ENCODE measurements around the gene PRR7. TPM values are rescaled to one million over a fixed set of nuclear protein-coding genes. Genes with fewer than 3 reads are reported as not detected.

The PRR7 gene
- total RNA-seq, 1 donor, result 30.7 TPM

DNA sequence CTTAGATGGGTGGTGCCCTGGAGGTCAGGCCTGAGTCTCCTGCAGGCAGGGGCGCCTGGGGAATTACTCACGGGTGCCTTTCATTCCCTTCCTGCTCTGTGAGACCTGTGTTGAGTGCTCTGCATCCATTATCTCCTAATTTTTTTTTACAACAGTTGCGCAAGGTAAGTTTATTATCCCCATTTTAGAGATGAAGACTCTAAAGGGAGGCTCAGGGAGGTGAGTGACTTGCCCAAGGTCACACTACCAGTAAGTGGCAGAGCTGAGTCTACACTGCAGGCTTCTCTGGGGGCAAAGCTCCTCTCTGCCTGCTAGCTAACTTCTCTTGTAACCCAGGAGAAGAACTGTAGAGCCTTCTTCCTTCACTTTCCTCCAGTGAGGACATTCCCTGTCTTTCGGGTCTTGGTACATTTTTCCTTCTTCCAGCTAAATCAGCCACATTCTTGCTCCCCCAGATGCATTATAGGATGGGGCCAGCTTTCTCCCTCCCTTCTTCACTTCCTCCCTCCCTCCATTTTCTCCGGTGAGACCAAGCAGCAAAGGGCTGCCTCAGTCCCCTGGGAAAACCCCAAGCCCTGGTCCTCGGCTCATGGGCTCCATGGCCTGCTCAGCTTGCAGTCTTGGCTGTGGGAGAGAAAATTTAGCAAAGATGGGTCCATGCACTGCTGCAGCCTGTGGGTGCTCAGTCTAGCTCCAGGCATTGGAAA is 1.8 kb downstream of the PRR7 start:
- no peak for DNase-seq (ENCODE audit: low read depth in 2 of 3, low spot score in 2 of 3)

DNA sequence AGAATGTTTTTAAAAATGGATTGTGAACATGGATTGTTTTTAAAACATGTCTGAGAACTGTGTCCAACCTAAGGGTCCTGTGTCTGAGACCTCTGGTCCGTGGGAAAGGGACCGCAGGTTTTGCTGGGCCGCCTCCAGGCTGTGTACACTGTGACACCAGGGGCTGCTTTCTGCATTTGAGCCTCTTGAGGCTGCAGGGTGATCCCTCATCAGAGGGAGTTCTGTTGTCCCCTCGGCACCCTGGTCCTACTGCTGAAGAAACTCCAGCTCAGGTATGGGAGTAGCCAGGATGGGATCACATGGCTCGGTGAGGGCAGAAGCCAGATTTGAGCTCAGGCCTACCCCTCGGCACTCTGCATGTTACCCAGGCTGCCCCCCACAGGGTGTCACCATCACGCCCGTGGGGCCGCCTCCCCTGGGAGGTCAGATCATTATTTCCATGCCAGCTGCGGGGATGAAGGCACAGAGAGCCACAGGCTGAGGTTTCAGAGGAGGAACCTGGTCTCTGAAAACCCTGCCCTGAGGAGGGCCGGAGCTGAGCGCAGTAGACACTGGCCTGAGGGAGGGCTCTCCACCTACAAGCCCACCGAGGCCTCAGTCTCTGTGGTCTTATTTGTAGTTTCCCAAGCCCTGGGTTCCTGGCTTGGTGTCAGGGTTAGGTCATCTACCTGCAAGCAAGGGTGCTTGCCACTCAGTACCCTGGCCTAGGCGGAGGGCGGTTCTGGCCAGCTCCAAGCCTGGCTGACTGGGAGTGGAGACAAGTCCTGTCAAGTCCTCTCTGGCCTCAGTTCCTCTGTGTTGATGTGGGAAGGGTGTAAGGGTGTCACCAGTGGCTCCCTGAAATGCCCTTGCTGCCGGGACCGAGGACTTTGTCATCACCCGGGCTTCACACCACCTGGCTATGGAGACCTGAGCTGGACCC is 2.8 kb downstream of the PRR7 start:
- DNase-seq (ENCODE audit: low read depth in 2 of 3, low spot score in 2 of 3), result no peak

DNA sequence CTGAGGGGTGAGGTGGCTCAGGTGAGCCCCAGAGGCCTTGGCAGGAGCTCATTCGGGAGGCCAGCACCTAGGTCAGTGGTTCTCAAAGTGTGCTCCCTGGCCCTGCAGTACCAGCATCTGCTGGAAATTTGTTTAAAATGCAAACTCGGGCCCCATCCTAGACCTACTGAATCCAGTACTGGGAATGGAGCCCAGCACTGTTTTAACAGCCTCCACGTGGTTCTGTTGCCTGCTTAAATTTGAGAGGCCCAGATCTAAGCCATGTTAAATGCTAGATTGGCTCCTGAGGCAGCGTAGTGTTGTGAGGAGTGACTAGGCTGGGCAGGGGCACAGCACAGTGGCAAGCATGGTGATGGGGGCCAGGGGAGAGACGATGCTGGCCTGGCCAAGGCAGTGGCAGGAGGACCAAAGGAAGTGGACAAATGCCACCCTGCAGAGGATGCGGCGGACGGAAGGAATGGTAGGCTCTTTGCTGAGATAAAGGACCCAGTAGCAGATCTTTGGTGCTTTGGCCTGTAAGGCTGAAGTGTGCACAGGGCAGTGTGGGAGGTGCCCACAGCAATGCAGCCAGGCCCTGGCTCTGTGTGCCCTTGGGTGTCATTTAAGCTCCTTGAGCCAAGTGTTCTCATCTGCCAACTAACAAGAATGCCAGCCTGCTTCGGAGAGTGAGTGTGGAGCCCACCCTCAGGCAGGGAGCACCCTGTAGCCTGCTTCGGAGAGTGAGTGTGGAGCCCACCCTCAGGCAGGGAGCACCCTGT is 4.2 kb downstream of the PRR7 start:
- DNase-seq (ENCODE audit: low read depth in 2 of 3, low spot score in 2 of 3), result no peak

DNA sequence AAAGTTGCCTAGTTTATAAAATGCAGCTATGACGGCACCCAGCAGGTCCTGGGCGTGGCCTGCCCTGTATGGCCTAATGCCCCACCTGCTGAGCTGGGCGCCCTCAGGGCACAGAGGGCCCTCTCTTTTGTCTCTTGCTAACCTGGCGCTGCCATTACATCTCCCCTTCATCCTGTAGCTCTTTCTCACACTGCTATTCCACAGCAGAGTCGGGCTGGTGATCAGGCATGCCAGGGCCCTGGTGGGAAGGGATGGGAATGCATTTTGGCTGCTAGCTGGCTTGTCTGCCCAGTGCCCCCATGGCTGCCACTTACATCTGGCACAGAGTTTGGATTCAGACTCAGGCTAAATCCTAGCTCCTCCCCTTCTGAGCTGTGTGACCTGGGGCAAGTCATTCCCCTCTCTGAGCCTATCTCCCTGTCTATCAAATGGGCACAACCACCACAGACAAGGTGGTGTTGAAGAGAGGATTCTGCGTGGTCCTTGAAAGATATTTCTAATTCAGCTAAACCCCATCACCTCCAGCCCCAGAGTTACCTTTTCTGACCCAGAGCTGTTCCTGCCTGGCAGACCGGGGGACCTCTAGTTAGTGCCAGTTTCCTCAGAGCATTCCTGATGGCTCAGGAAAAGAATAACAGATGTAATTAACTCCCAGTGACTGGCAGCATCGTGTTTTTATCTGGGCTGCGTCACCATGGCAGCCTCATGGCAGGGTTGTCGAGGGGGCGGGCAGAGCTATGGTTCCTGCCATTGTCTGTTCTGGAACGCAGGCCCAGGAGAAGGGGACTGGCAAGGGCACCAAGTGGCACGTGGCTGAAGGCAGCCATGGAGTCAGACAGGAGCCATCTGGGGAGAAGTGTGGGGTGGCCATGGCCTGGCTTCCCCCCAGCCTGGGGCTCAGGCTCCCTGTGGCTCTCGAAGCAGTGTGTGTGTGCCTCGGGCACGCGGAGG is 6.3 kb downstream of the PRR7 start:
- DNase-seq (ENCODE audit: low read depth in 2 of 3, low spot score in 2 of 3), result no peak

DNA sequence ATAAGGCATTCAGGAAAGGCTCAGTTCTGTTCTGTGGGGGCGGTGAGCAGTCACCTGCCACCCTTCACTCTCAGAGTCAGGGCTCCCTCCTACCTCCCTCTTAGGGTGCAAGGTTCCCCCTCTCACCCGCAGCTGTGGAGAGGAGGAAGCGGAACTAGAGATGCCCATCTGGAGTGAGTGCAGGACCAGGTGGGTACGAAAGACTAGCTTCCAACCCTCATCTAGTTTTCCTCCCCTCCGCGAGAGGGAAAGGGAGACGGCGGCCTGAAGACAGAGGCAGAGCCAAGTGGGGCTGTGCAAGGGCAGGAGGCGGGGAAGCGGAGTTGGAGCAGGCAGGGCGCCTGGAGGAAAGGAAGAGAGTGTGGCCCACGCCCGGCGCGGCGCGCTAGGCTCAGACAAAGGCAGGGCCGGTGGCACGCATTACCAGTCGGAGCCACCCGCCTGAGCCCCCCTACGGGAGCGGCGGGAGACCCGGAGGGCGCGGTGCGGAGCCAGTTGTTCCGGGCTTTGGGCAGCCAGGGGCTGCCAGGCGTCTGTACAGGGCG is 7.3 kb downstream of the PRR7 start:
- peak in 2 of 3 donors; percentile 56 to 86 for DNase-seq (ENCODE audit: low read depth in 2 of 3, low spot score in 2 of 3)

DNA sequence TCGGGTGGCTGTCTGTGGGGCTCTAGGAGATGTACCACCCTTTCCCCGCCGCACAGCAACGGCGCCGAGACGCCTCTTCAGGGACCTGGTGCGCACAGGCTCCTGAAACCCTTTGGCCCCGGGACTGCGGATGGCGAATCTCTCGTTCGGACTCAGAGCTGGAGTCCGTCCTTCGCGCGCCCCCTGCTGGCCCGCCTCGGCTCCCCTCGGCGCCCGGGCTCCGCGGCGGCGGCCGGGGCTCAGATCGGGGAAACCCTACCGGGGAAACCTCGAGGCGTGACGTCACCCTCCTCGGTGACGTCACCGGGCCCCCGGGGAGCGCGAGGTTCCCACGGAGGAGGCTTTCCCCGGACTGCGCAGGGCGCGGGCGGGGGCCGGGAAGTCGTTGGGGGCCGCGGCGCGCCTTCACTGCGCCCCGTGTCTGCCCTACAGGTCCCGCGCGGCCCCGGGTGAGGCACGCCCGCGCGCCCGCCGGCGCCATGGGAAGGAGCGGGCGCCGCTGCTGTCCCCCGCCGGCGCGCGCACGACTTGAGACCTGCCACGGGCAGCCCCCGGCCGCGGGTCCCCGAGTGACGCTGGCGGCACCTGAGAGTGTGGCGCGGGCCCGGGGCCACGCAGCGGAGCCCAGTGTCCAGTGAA is 7.9 kb downstream of the PRR7 start:
- DNase-seq (ENCODE audit: low read depth in 2 of 3, low spot score in 2 of 3), result peak; percentile 92 to 100 (median 92)

DNA sequence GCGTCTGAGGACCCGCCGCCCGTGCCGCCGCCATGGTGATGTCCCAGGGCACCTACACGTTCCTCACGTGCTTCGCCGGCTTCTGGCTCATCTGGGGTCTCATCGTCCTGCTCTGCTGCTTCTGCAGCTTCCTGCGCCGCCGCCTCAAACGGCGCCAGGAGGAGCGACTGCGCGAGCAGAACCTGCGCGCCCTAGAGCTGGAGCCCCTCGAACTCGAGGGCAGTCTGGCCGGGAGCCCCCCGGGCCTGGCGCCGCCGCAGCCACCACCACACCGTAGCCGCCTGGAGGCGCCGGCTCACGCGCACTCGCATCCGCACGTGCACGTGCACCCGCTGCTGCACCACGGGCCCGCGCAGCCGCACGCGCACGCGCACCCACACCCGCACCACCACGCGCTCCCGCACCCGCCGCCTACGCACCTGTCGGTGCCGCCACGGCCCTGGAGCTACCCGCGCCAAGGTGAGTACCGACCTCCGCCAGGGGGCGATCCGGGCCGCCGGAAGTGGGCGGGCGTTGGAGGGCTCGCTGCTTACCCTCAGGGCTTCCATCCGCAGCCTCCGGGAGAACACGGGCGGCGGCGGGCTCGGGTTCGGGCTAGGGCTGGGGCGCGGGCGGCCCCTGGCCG is 8.5 kb downstream of the PRR7 start:
- peak; percentile 81 to 84 (median 84) for DNase-seq (ENCODE audit: low read depth in 2 of 3, low spot score in 2 of 3)

DNA sequence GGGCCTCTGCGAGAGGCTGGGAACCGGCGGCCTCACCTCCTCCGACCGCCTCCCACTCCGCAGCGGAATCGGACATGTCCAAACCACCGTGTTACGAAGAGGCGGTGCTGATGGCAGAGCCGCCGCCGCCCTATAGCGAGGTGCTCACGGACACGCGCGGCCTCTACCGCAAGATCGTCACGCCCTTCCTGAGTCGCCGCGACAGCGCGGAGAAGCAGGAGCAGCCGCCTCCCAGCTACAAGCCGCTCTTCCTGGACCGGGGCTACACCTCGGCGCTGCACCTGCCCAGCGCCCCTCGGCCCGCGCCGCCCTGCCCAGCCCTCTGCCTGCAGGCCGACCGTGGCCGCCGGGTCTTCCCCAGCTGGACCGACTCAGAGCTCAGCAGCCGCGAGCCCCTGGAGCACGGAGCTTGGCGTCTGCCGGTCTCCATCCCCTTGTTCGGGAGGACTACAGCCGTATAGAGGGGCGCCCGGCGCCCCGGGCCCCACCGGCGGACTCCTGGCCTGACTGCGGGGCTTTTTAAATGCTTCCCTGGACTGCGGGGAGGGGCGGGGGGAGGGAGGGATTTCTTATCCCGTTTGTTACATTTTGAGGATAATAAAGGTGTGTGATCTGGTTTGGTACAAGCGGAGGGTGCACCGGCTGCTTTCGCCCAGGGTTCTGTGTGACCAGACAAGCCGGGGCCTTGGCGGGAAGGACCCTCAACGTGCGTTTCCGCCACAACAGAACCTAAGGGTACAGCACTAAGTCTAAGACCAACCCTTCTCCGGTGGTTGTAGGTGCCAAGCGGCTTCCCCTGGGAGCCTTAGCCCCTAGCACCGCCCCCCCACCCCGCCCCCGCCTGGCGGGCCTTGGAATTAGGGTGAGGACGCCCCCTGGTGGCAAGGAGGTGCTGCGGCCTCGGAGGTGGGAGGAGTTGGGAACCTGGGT is 9.3 kb downstream of the PRR7 start:
- DNase-seq (ENCODE audit: low read depth in 2 of 3, low spot score in 2 of 3), result peak; percentile 92 to 96 (median 94)

DNA sequence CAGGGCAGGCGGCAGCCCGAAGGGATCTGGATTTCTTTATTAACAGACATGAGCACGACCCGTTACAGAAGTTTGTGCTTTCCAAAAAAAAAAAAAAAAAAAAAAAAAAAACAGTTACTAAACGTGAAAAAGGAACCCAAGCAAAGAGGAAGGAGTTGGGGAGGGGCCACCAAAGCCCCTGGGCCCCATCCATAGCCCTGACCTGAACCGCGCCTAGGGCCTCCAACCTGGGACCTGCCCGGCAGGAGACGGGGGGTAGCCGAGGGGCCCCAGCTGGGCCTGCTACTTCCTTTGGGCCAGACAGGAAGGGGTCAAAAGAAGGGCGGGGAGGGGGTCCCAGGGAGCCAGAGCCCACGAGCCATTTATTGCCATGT is 10.0 kb downstream of the PRR7 start:
- no peak for DNase-seq (ENCODE audit: low read depth in 2 of 3, low spot score in 2 of 3)

DNA sequence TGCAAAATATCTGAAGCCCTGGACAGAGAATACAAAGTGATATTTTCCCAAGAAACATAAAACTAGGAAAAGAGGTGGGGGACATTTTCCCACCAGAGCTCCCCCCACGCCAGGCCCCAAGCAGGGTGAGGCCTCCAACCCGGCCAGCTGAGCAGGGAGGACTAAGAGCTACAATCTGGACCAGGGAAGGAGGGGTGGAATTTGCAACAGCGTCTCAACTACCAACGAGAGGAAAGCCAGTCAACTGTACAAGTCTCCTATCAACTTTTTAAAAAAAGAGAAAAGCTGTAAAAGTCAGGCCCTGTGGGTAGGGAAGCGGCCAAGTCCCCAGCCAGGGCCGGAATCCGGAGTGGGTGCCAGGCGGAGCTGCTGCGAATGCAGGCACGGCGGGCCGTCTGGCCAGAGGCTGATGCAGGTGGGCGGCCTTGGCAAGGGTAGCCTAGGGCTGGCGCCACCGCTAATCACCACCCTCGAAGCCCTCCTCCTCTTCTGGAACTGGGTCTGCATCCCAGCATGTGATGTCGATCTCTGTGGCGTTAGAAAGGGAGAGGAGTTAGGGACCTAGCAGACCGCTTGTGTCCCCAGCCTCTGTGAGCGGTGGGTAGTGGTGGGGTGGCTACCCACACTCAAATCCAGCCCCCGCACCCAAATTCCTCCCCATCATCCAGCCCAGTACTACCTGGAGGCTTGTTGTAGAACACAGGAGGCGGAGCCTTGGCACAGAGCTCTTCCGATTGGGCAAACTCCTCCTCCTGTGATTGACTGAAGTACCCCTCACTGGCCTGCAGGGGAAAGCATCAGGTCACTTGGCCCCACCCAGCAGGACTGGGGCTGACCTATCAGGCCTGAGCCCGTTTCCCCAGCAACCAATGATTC is 10.6 kb downstream of the PRR7 start:
- DNase-seq (ENCODE audit: low read depth in 2 of 3, low spot score in 2 of 3), result peak in 2 of 3 donors; percentile 92 to 96

DNA sequence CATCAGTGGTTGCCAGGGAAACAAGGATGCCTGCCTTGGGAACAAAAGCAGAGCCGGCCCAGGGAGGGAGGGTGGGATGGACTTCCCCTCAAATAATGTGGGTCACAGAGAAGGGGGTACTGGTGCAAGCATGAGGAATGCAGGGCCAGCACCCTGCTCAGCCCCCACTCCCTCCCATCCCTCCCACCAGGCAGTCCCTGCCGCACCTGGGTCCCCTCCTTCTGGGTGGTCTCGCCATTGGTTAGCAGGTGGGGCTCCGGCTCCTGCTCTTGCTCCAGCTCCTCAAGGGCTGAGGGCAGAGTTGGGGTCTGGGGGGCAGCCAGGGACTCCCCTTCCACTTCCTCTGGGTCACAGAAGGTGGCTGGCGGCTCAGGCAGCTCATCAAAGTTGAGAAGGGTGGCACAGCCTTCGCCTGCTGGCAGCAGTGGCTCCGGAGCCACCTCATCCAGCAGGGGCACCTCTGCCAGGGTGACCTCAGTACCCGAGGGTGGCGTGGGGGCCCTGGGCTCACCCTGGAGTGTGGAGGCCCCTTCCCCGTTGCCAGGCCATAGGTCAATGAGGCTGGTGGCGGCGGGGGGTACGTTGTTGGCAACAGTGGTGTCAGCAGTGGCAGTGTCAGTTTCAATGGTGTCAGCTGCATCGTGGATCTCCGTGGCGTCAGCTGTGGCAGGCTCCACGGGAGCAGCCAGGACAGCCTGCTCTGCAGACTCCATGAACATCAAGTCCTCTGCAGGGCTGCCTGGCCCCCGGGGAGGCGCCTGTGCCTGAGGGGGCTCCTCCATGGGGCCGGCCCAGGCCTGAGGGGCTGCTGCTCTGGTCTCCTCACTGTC is 11.5 kb downstream of the PRR7 start:
- DNase-seq (ENCODE audit: low read depth in 2 of 3, low spot score in 2 of 3), result no peak

DNA sequence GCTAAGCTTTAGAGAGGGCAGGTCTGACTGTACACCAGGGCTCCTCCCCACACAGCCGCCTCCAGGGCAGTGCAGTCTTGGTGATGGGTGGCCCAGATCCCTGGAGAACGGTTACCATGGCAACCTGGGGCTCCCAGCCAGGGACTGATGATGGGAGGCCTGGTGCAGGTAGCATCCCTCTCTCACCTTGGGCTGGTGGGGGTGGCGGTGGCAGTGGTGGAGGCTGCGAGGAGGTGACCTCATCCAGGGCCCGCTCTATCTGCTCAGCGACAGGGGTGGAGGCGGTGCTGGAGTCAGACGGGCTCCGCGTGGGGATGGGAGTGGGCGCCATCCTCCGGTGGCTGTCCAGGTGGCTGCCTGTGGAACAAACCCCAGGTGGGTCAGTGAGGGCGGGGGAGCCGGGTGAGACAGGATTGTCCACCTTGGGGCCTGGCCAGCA is 12.3 kb downstream of the PRR7 start:
- no peak for DNase-seq (ENCODE audit: low read depth in 2 of 3, low spot score in 2 of 3)

DNA sequence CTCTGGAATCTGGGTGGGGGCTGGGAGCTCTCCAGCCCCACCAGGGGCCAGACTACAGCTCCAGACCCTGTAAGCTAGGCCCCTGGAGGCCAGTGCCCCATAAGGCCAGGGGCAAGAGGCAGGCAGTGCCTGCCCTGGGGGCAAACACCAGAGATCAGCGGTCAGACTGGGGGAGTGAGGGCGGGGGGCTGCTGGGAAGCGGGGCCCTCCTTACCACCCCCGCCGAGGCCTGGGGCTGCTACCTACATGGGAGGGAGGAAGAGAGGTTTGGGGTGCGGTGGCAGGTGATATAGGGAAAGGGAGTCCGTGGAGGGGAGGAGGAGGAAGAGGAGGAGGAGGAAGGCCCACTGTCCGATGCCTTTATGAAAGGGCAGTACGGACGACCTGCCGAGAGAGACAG is 12.7 kb downstream of the PRR7 start:
- DNase-seq (ENCODE audit: low read depth in 2 of 3, low spot score in 2 of 3), result no peak

DNA sequence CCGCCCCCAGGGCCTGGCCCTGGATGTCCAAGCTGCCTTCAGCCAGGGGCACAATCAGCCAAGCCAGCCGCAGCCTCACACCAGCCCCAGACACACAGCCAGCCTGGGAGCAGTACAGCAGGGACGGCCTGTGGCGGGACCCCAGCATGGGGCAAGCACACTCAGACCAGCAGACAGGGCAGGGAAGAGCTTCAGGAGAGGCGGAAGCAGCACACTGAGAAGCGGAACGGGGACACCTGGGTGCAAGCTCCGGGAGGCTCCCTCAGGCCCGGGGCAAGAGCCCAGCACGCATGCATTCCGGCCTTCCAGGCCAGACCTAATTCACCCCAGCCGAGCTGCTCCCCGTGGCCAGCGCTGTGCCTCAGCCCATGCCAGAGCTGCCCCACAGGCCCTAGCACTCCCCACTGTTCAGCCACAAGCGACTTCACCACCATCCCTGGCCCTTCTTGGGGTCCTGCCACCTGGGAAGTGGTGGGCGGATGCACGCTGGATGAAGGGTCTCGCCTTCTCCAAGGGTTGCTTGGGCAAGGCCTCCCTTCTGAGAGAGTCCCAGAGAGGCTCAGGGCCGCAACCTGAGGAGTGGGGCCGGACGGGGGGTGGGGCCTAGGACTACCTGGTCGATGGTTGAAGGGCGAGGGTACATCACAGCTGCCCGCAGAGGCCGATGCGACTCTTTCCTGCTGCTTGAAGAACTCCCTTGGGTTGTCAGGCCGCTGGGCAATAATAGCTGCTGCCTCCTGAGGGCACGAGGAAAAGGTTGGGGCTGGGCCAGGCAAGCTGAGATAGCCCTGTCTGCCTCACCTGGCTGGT is 13.4 kb downstream of the PRR7 start:
- DNase-seq (ENCODE audit: low read depth in 2 of 3, low spot score in 2 of 3), result no peak

DNA sequence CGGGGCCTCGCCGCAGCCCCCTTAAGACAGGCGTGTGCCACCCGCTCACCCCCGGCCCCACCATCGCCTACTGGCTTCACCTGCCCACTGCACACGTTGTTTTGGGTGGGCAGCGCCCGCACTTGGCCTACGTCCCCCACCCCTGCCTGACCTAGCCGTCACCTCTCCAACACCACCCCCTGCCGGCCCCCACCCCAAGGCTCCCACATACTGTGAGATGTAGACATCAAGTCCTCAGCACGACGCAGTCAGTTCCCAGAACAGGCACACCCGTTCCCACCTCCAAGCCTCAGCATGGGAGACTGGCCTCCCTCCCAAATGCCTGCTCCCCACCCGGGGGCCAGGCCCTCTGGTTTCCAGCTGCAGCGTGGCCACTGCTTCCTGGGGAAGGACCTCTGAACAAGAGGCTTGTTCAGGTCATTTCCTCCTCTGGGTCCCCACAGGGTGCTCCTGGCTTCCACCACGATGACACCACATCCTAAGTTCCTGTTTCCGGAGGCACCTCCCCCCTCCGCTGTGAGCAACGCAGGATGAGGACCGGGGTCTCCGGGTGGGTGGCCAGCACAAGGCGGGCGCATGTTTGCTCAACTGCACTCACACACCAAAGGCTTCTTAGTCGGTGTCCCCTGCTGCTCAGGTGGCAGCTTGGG is 15.5 kb downstream of the PRR7 start:
- no peak for DNase-seq (ENCODE audit: low read depth in 2 of 3, low spot score in 2 of 3)

Data from hematopoietic multipotent progenitor cell (in vitro differentiated cells).